Naive B cell (primary cell): ENCODE data around the gene XYLT1. TPM values are rescaled to one million over a fixed set of nuclear protein-coding genes. Genes with fewer than 3 reads are reported as not detected.

Experiments used
- ATAC-seq, 2 donors: fragments of 150-1000 bp; cut with Tn5 transposase; 2 replicates each; pipeline ENCODE4 v1.10.0; 2021; ENCODE audit warnings: low read depth in 2 of 2, mild to moderate bottlenecking in 2 of 2, moderate library complexity in 2 of 2
- DNase-seq: peaks from one replicate; pipeline ENCODE4 v3.0.0; 2022
- H3K27ac Mint-ChIP-seq, 6 donors: one replicate each; pipeline ENCODE4 v1.8.0; 2020 to 2022; ENCODE audit warnings: mild to moderate bottlenecking in 6 of 6, mixed read lengths in 6 of 6, moderate library complexity in 5 of 6, inconsistent platforms in 2 of 6
- H3K27me3 Mint-ChIP-seq, 3 donors: one replicate each; pipeline ENCODE4 v1.8.0; 2021 to 2022; ENCODE audit warnings: mixed read lengths in 3 of 3, mild to moderate bottlenecking in 1 of 3
- H3K36me3 Mint-ChIP-seq, 2 donors: one replicate each; pipeline ENCODE4 v1.8.0; 2020 to 2022; ENCODE audit warnings: mixed read lengths in 2 of 2, inconsistent platforms in 1 of 2, mild to moderate bottlenecking in 1 of 2
- H3K4me1 Mint-ChIP-seq, 3 donors: one replicate each; pipeline ENCODE4 v1.8.0; 2020 to 2022; ENCODE audit warnings: mixed read lengths in 3 of 3, inconsistent platforms in 1 of 3, mild to moderate bottlenecking in 1 of 3, moderate library complexity in 1 of 3
- H3K4me3 Mint-ChIP-seq, 8 donors: one replicate each; pipeline ENCODE4 v1.8.0; 2020 to 2022; ENCODE audit warnings: mild to moderate bottlenecking in 8 of 8, mixed read lengths in 8 of 8, moderate library complexity in 8 of 8, inconsistent platforms in 2 of 8
- H3K9me3 Mint-ChIP-seq, 7 donors: one replicate each; pipeline ENCODE4 v1.8.0; 2020 to 2022; ENCODE audit warnings: mixed read lengths in 7 of 7, mild to moderate bottlenecking in 5 of 7, inconsistent platforms in 2 of 7, moderate library complexity in 1 of 7
- polyA plus RNA-seq, 6 donors: library from polyadenylated mRNA; unstranded; fragments of 300-500 nt; fragmentation: Illumina TruSeq; gene quantifications; one replicate each; pipeline ENCODE4 v1.2.3, GENCODE V29; 2021; ENCODE audit warnings: low read depth in 6 of 6

The XYLT1 gene
- polyA plus RNA-seq, 6 donors from 2014 or later, result 1.7 to 8.7 (median 3.9) TPM

DNA sequence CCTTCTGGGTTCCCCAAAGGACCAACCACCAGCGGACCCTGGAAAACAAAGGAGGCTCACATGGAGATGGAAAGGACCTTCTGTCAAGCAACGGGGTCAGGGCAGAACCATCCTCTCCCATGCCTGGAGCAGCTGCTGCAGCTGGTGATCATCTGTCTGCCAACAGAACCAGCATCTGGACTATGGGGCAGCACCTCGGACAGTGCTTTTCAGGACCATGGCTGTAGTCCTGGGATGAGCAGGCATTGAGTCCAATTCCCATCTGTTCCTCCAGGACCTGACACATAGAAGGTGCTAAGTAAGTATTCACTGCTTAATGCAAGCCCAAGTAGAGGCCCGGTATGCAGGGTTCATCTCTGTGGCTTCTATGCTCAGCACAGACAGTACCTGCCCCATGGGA lies 304.7 kb downstream of the XYLT1 start:
- H3K4me1 Mint-ChIP-seq, result peaks cover 42 to 66% (median 56%) of the 10 kb centered on the region in 3 donors
- no peaks in the 10 kb centered on the region for H3K27me3 Mint-ChIP-seq
- H3K9me3 Mint-ChIP-seq, result peaks cover 0 to 4% (median 0%) of the 10 kb centered on the region in 7 donors
- peak overlapping the region in 2 of 6 donors; percentile 69 to 72 for H3K27ac Mint-ChIP-seq
- DNase-seq (no peak), ATAC-seq (no peak)
- peak overlapping the region in 1 of 8 donors; percentile 1 for H3K4me3 Mint-ChIP-seq
- peaks cover 13 to 16% of the 10 kb centered on the region in 2 donors for H3K36me3 Mint-ChIP-seq

DNA sequence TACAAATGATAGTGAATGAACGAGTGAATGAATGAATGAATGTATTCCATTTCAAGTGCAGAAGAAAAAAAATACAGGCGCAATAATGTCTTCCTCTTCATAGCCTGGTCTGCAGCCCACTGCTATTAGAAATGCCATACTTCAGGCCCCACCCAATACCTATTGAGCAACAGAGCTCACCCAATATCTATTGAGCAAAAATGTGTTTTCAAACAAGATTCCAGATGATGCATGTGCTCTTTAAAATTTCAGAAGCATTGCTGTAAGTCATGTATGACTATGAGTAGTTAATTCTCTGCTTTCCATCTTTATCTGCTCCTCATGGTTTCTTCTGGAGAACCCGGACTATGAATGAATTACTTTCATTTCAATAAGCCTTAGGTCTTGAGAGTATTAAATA lies 308.2 kb downstream of the XYLT1 start:
- ATAC-seq, result no peak
- Mint-ChIP-seq H3K4me1 (peaks cover 43 to 60% (median 56%) of the 10 kb centered on the region in 3 donors), H3K36me3 (peaks cover 13 to 24% of the 10 kb centered on the region in 2 donors), H3K4me3 (peak overlapping the region in 1 of 8 donors; percentile 23), H3K9me3 (peaks cover 0 to under 1% (median 0%) of the 10 kb centered on the region in 7 donors), H3K27me3 (no peaks in the 10 kb centered on the region), H3K27ac (peak overlapping the region in 1 of 6 donors; percentile 57)
- DNase-seq, result no peak

DNA sequence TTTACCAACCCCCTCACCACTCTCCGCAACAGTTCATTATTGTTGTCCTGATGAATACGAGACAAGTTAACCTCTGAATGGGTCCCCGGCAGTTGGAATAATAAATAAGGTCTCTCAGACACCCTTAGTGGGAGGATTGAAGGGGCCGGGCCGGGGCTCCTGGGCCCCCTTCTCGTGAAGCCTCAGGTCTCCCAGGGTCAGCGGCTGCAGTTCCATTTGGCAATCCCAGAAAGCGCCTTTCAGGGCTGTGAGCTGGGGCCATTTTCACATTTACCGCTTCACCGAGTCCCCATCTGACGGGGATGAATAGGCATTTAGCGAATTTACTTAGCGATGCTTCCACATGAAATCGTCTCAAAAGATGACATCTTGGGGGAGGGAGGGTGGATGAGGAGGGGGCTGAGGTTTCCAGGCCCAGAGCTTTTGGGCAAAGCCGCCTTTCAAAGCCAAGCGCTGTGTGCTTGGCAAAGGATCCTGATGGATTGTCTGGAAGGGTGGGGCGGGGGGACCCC lies 309.8 kb downstream of the XYLT1 start:
- DNase-seq (no peak), ATAC-seq (no peak)
- no peaks in the 10 kb centered on the region for H3K27me3 Mint-ChIP-seq
- H3K9me3 Mint-ChIP-seq, result no peaks in the 10 kb centered on the region
- H3K4me3 Mint-ChIP-seq, result no peak overlapping the region
- peaks cover 9 to 22% of the 10 kb centered on the region in 2 donors for H3K36me3 Mint-ChIP-seq
- H3K4me1 Mint-ChIP-seq, result peaks cover 39 to 54% (median 45%) of the 10 kb centered on the region in 3 donors
- H3K27ac Mint-ChIP-seq, result no peak overlapping the region

DNA sequence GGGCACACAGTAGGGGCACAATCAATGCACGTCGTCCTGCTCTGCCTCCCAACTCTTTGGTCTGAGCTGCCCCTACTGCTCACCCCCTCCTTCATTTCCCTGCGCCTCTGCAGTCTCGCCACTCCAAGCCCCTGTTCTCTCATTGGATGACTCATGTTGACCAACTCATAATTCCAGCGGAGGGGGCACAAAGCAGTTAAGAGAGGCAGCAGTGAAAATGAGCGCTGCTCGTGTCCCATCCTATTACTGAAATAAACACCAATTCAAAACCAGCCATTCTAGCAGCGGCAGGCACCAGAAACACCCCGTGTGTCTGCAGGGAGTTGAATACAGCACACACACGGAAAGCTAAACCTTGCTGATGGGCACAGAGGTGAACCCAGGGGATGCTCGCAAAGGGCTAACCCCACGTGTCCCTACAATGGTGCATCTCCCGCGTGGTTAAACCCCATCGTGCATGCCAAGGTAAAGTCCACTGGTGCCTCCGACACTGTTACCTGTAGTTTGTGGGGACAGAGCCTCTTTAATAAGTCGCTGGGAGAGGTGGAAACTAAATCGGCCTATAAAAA lies 310.4 kb downstream of the XYLT1 start:
- ATAC-seq, result no peak
- Mint-ChIP-seq H3K4me3 (no peak overlapping the region), H3K36me3 (peaks cover 9 to 22% of the 10 kb centered on the region in 2 donors)

DNA sequence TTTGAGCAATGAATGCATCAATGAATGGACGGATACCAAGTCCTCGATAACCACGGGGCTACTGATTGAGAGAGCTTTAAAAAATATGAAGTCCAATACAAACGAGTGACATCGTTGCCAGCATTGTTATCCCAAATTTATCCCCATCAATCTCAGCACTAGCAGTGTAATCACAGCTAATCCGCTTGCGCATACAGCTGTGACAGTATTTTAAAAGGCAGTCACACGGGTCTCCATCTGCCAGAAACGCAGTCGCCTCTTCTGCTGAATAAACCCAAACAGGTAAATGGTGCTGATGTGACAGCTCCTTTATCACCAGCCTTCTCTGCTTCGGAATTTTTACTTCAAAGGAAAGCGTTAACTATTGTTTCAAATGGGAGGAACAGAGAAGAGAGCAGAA lies 311.1 kb downstream of the XYLT1 start:
- ATAC-seq (no peak), DNase-seq (no peak)
- peaks cover 9 to 22% of the 10 kb centered on the region in 2 donors for H3K36me3 Mint-ChIP-seq
- H3K4me1 Mint-ChIP-seq, result peaks cover 39 to 54% (median 44%) of the 10 kb centered on the region in 3 donors
- H3K9me3 Mint-ChIP-seq, result peaks cover 0 to 1% (median 0%) of the 10 kb centered on the region in 7 donors
- H3K4me3 Mint-ChIP-seq, result no peak overlapping the region
- H3K27ac Mint-ChIP-seq, result peak overlapping the region in 2 of 6 donors; percentile 12 to 53
- H3K27me3 Mint-ChIP-seq, result no peaks in the 10 kb centered on the region

More for the DNA sequence above, 310.4 kb downstream of the XYLT1 start:
- H3K27me3 Mint-ChIP-seq, result no peaks in the 10 kb centered on the region
- no peak for DNase-seq
- H3K9me3 Mint-ChIP-seq, result no peaks in the 10 kb centered on the region
- peak overlapping the region in 1 of 6 donors; percentile 26 for H3K27ac Mint-ChIP-seq
- H3K4me1 Mint-ChIP-seq, result peaks cover 39 to 54% (median 44%) of the 10 kb centered on the region in 3 donors

DNA sequence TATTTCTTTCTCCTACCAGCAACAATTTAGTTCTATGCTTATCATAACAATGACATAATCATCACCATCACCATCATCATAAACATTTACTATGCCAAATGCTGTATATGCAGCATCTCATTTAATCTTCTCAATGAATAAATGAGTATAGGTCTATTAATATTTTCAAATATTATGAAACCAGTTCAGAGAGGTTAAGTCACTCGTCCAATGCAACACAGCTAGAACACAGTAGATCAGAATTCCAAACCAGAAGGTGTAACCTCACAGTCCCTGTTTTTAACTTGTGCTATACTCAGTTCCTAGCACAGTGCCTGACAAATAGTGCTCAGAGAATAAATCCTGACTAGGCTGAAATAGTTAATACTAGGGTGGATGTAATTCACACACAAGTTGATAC lies 314.8 kb downstream of the XYLT1 start:
- Mint-ChIP-seq H3K9me3 (peaks cover 0 to 1% (median 0%) of the 10 kb centered on the region in 7 donors), H3K4me1 (peaks cover 25 to 35% (median 26%) of the 10 kb centered on the region in 3 donors), H3K36me3 (peaks cover 9 to 15% of the 10 kb centered on the region in 2 donors), H3K27ac (peak overlapping the region in 4 of 6 donors; percentile 19 to 94 (median 66)), H3K27me3 (no peaks in the 10 kb centered on the region), H3K4me3 (no peak overlapping the region)
- no peak for DNase-seq
- ATAC-seq, result no peak

DNA sequence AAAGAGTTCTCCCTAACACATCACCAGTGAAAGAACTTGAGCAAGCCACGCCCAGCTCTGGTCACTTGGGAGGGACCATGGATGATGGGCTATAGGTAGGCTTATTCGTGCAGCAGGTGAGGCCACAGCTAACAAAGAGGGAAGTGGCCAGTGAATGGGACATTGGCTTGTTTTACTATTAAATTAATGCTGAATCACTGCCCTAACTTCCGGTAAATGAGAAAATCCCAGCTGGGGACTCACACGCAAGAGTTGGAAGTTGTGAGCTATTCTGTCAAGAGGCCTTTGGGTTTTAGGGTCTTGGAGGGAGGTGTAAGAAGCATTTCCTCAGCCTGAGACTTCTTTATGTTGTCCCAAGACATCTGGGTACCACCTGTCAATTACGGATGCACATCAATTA lies 315.3 kb downstream of the XYLT1 start:
- H3K4me1 Mint-ChIP-seq, result peaks cover 26 to 38% (median 28%) of the 10 kb centered on the region in 3 donors
- peaks cover 0 to 1% (median 0%) of the 10 kb centered on the region in 7 donors for H3K9me3 Mint-ChIP-seq
- H3K36me3 Mint-ChIP-seq, result peaks cover 9 to 15% of the 10 kb centered on the region in 2 donors
- ATAC-seq (no peak), DNase-seq (no peak)
- H3K27ac Mint-ChIP-seq, result peak overlapping the region; percentile 21 to 94 (median 66)
- H3K4me3 Mint-ChIP-seq, result peak overlapping the region in 1 of 8 donors; percentile 73
- no peaks in the 10 kb centered on the region for H3K27me3 Mint-ChIP-seq

DNA sequence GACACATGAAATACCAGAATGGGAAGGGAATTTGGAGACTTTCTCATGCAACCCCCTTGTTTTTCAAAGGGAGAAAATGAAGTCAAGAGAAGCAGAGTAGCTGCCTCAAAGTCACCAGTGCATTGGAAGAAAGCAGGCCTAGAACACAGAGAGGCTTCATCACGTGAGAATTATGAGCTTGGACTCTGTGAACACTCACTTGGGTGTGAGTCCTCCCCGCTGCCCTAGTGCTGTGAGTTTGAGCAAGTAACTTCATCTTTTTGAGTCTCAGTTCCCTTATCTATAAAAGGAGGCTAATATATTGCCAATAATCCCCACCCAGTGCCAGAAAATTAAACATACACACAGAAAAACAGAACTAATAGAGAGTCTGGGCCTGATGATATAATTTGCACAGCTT lies 315.8 kb downstream of the XYLT1 start:
- peaks cover 30 to 44% (median 32%) of the 10 kb centered on the region in 3 donors for H3K4me1 Mint-ChIP-seq
- H3K4me3 Mint-ChIP-seq, result peak overlapping the region in 4 of 8 donors; percentile 16 to 77 (median 48)
- peak overlapping the region; percentile 34 to 94 (median 59) for H3K27ac Mint-ChIP-seq
- H3K36me3 Mint-ChIP-seq, result peaks cover 9 to 15% of the 10 kb centered on the region in 2 donors
- DNase-seq (peak; percentile 11), ATAC-seq (peak; percentile 52 to 63)
- H3K9me3 Mint-ChIP-seq, result peaks cover 0 to 1% (median 0%) of the 10 kb centered on the region in 7 donors
- H3K27me3 Mint-ChIP-seq, result no peaks in the 10 kb centered on the region

DNA sequence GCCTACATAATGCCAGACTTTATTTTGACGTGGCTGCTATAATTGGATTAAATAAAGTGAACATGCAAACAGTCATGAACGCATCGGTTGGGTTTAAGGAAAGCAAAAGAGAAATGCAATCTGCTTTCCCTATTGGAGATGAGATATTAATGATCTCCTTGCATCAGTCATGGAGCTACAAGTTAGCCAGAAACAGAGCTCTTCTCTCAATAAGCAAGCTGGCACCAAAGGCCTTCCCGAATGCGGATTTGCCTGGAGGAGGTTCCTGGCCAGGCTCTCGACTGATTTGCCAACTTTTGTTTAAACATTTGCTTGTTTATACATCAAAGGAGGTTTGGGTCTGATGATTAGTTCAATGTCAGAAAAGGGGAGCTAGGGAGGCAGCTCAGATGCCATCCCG lies 318.4 kb downstream of the XYLT1 start:
- H3K4me1 Mint-ChIP-seq, result peaks cover 28 to 41% (median 30%) of the 10 kb centered on the region in 3 donors
- no peaks in the 10 kb centered on the region for H3K36me3 Mint-ChIP-seq
- H3K27me3 Mint-ChIP-seq, result no peaks in the 10 kb centered on the region
- DNase-seq, result no peak
- no peak for ATAC-seq
- peaks cover 0 to 1% (median 0%) of the 10 kb centered on the region in 7 donors for H3K9me3 Mint-ChIP-seq
- H3K4me3 Mint-ChIP-seq, result no peak overlapping the region
- no peak overlapping the region for H3K27ac Mint-ChIP-seq

DNA sequence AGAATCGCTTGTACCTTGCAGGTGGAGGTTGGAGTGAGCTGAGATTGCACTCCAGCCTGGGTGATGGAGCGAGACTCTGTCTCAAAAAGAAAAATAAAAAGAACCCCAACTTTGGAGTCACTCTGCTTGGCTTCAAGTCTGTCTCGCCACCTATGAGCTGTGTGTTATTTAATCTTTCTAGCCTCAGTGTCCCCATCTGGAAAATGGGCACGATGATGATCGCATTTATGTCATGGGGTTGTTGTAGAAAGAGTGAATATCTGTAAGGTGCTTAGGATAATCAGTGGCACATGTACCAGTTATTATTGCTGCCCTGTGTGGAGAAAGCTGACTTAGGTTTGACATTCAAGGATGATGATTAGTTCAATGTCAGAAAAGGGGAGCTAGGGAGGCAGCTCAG lies 319.4 kb downstream of the XYLT1 start:
- Mint-ChIP-seq H3K9me3 (peaks cover 0 to 1% (median 0%) of the 10 kb centered on the region in 7 donors), H3K4me1 (peaks cover 27 to 38% (median 28%) of the 10 kb centered on the region in 3 donors), H3K27me3 (no peaks in the 10 kb centered on the region), H3K27ac (peak overlapping the region in 3 of 6 donors; percentile 28 to 71 (median 51)), H3K4me3 (peak overlapping the region in 1 of 8 donors; percentile 36), H3K36me3 (peaks cover 3 to 7% of the 10 kb centered on the region in 2 donors)
- DNase-seq, result no peak
- no peak for ATAC-seq

DNA sequence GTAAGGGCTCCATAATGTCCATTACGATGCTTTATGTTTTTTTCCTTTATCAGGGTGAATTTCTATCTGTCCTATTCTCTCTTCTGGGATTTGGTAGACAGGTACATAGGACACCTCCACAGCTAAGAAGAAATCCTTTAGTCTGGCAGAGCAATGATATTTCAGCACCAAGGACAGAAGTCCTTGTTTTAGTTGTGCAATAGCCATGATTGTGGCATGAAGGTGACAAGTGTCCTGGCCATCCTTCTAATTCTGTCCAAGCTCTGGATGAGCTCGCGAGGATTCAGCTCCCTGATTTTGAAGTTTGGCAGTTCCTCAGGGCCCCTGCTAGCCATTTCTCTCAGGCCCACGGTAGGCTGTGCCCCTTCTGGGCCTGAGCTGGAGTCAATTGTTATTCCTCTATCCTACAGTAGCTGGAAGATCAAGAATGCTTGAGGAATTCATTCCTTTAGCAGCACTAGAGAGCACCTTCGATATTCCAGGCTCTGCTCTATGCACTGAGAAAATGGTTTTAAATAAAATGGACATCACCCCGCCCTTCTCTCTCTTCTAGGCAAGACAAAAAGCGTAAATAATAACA lies 320.8 kb downstream of the XYLT1 start:
- H3K9me3 Mint-ChIP-seq, result peaks cover 0 to under 1% (median 0%) of the 10 kb centered on the region in 7 donors
- no peak for ATAC-seq
- no peak for DNase-seq
- peak overlapping the region in 1 of 6 donors; percentile 6 for H3K27ac Mint-ChIP-seq
- peaks cover 8 to 12% of the 10 kb centered on the region in 2 donors for H3K36me3 Mint-ChIP-seq
- no peaks in the 10 kb centered on the region for H3K27me3 Mint-ChIP-seq
- H3K4me1 Mint-ChIP-seq, result peaks cover 16 to 30% (median 19%) of the 10 kb centered on the region in 3 donors
- no peak overlapping the region for H3K4me3 Mint-ChIP-seq

DNA sequence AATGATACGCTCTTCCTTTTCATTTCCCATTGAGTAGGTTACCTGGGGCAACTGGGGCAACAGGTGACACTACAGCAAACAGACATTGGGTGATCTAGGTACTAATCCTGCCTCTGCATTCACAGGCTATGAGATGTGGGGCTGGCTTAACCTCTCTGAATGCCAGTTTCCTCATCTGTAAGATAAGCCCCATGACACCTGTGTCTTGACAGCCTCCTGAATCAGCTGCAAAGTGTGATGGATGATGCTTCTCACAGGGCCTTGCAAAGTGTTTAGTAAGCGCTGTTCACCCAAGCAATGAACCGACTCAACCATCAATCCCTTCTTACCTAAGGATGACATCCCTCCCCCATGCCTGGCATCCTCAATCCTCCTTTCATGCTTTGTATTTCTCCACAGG lies 322.8 kb downstream of the XYLT1 start:
- H3K36me3 Mint-ChIP-seq, result peaks cover 8 to 12% of the 10 kb centered on the region in 2 donors
- H3K9me3 Mint-ChIP-seq, result no peaks in the 10 kb centered on the region
- H3K4me1 Mint-ChIP-seq, result peaks cover 8 to 23% (median 16%) of the 10 kb centered on the region in 3 donors
- ATAC-seq, result no peak
- H3K4me3 Mint-ChIP-seq, result no peak overlapping the region
- peak overlapping the region in 1 of 6 donors; percentile 27 for H3K27ac Mint-ChIP-seq
- no peaks in the 10 kb centered on the region for H3K27me3 Mint-ChIP-seq
- no peak for DNase-seq

DNA sequence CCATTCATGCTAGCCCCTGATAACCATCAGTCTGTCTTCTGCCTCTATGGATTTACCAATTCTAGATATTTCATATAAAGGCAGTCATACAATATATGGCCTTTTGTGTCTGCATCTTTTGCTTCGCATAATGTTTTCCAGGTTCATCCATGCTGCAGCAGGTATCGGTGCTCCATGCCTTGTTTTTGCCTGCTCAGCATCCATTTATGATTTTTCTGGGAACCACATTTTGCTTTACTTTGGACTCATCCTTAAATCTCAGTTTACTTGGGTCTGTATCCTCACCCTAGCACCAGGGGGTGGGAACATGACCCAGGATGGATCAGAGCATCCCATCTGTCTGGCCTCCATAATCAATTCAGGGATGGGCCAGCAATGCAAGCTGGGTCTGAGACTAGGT lies 325.7 kb downstream of the XYLT1 start:
- Mint-ChIP-seq H3K27ac (peak overlapping the region in 2 of 6 donors; percentile 46 to 47), H3K9me3 (no peaks in the 10 kb centered on the region), H3K27me3 (no peaks in the 10 kb centered on the region), H3K4me3 (no peak overlapping the region), H3K36me3 (peaks cover 8 to 15% of the 10 kb centered on the region in 2 donors), H3K4me1 (peaks cover 4 to 14% (median 8%) of the 10 kb centered on the region in 3 donors)
- no peak for DNase-seq
- ATAC-seq, result no peak
